K562 (cell line): ENCODE data around the gene PRC1. TPM values are rescaled to one million over a fixed set of nuclear protein-coding genes. Genes with fewer than 3 reads are reported as not detected.

Experiments
- EGR1 ChIP-seq: fragments of 450-650 bp; conservative IDR thresholded peaks from 2 replicates; pipeline ENCODE4 v1.6.1; 2017; ENCODE audit warnings: mild to moderate bottlenecking
- ELK1 ChIP-seq: sonication (generic); formaldehyde crosslinking; IDR thresholded peaks from 2 replicates; pipeline ENCODE4 v1.8.1; 2022; ENCODE audit warnings: missing genetic modification reagents
- GATAD2A ChIP-seq: fragments of 450-650 bp; IDR thresholded peaks from 2 replicates; pipeline ENCODE4 v1.6.1; 2017
- MCM3 ChIP-seq: fragments of 450-650 bp; IDR thresholded peaks from 2 replicates; pipeline ENCODE4 v1.6.1; 2016
- MTA3 ChIP-seq: fragments of 450-650 bp; formaldehyde crosslinking; IDR thresholded peaks from 2 replicates; pipeline ENCODE4 v1.6.1; 2017; ENCODE audit warnings: mild to moderate bottlenecking, borderline replicate concordance
- PHF8 ChIP-seq: fragments of 200-600 bp; sonication (generic); IDR thresholded peaks from 2 replicates; pipeline ENCODE4 v1.6.1; 2012; ENCODE audit warnings: mixed run types, mild to moderate bottlenecking, inconsistent platforms, low read length, moderate library complexity, borderline replicate concordance
- POLR2AphosphoS5 ChIP-seq: IDR thresholded peaks from 2 replicates; pipeline ENCODE4 v1.6.1; 2011; ENCODE audit warnings: mild to moderate bottlenecking, low read depth, low read length, moderate library complexity; ENCODE audit not compliant: control insufficient read depth, insufficient read depth
- SAP30 ChIP-seq: fragments of 200-600 bp; sonication (generic); IDR thresholded peaks from 2 replicates; pipeline ENCODE4 v1.6.1; 2012; ENCODE audit warnings: borderline replicate concordance, low read depth, mild to moderate bottlenecking, moderate library complexity, low read length, control low read depth, inconsistent platforms; ENCODE audit not compliant: insufficient read depth, poor library complexity, severe bottlenecking
- SP1 ChIP-seq: sonication (generic); formaldehyde crosslinking; IDR thresholded peaks from 2 replicates; pipeline ENCODE4 v1.8.1; 2022; ENCODE audit warnings: mild to moderate bottlenecking, missing genetic modification reagents
- TCF7L2 ChIP-seq: fragments of 150-350 bp; IDR thresholded peaks from 2 replicates; pipeline ENCODE4 v1.6.1; 2016; ENCODE audit warnings: low read depth, mild to moderate bottlenecking, low read length, moderate library complexity
- THRA ChIP-seq: fragments of 450-650 bp; IDR thresholded peaks from 2 replicates; pipeline ENCODE4 v1.6.1; 2017; ENCODE audit warnings: mild to moderate bottlenecking, moderate library complexity
- XRCC4 ChIP-seq: IDR thresholded peaks from one replicate; pipeline ENCODE4 v1.6.1; 2011; ENCODE audit not compliant: insufficient read depth, insufficient read length; ENCODE audit errors: extremely low read depth
- ZFP1 ChIP-seq: fragments of 450-650 bp; formaldehyde crosslinking; IDR thresholded peaks from 2 replicates; pipeline ENCODE4 v1.4.0; 2020; ENCODE audit warnings: mild to moderate bottlenecking, mixed read lengths
- ZFP36 ChIP-seq: fragments of 150-350 bp; IDR thresholded peaks from 2 replicates; pipeline ENCODE4 v1.6.1; 2018; ENCODE audit warnings: low read length, low read depth; ENCODE audit not compliant: partially characterized antibody
- ZNF407 ChIP-seq: fragments of 450-650 bp; IDR thresholded peaks from 2 replicates; pipeline ENCODE4 v1.6.1; 2016; ENCODE audit warnings: low read depth
- ZNF507 ChIP-seq: conservative IDR thresholded peaks from 2 replicates; pipeline ENCODE4 v1.6.1; 2017; ENCODE audit warnings: missing genetic modification characterization, missing compliant biosample characterization
- ZNF589 ChIP-seq: fragments of 200-800 bp; sonication (Bioruptor generic); IDR thresholded peaks from 2 replicates; pipeline ENCODE4 v1.6.1; 2016; ENCODE audit warnings: low read depth, missing genetic modification characterization, missing compliant biosample characterization
- polyA plus RNA-seq, 8 experiments: library from polyadenylated mRNA; depleted of rRNA in 4 of 8; stranded (reverse) in 5 of 8; unstranded in 3 of 8; fragments of >200 nt; fragmentation: Nextera tagmentation in 2 of 8; fragmentation: Illumina TruSeq in 1 of 8; extraction: Ambion mirVana in 2 of 8; extraction: Trizol in 1 of 8; gene quantifications; 2 replicates each; pipeline versions ENCODE4 v1.2.1 to v1.2.3, GENCODE V29; 2011 to 2014; ENCODE audit warnings: inconsistent platforms in 1 of 8, missing spikeins in 1 of 8
- total RNA-seq, 7 experiments: library from RNA; depleted of rRNA in 6 of 7; stranded (reverse); fragments of >200 nt in 6 of 7; fragmentation: Illumina TruSeq in 2 of 7; extraction: Trizol in 2 of 7; gene quantifications; 2 replicates each; pipeline versions ENCODE4 v1.2.1 to v1.2.3, GENCODE V29; 2011 to 2021; ENCODE audit warnings: low replicate concordance in 1 of 7

PRC1 gene
- total and polyA plus RNA-seq, 9 of the 15 experiments (the other 6 are each of a cell fraction or from before 2014, with no cell fraction given), result 156 to 391 (median 240) TPM

GRCh38 chr15:90931828-90932659 is 62.3 kb downstream of the PRC1 start, which contains the start of gene HDDC3 (continued):
- TF ChIP-seq XRCC4 (no peak), MCM3 (no peak), ZNF507 (tag) (no peak), ZNF589 (0 out of 2 replicates have a peak, but pooled peaks have one; percentile 17), THRA (no peak), ELK1 (CRISPR knock-in tag) (no peak), ZFP36 (no peak), TCF7L2 (no peak), ZFP1 (no peak), MTA3 (peak; percentile 81; the same call in 1 of the 2 replicates), GATAD2A (peak; percentile 88), SP1 (CRISPR knock-in tag) (no peak; the same call in 1 of the 2 replicates), PHF8 (peak; percentile 86; the same call in 1 of the 2 replicates), SAP30 (peak; percentile 90), ZNF407 (no peak), POLR2AphosphoS5 (peak; percentile 78), EGR1 (no peak)
